GM12891 (cell line): ENCODE data around the gene PCDH8.

Experiments used
- POLR2A ChIP-seq: IDR thresholded peaks from 2 replicates; pipeline ENCODE4 v1.6.1; 2011; ENCODE audit warnings: low read depth, low read length, control low read depth
- POLR2AphosphoS5 ChIP-seq: IDR thresholded peaks from 2 replicates; pipeline ENCODE4 v1.6.1; 2011; ENCODE audit warnings: low read depth, low read length, control low read depth
- POU2F2 ChIP-seq: IDR thresholded peaks from 2 replicates; pipeline ENCODE4 v1.6.1; 2011; ENCODE audit warnings: low read depth, mild to moderate bottlenecking, control low read depth, low read length, moderate library complexity
- SPI1 ChIP-seq: IDR thresholded peaks from 2 replicates; pipeline ENCODE4 v1.6.1; 2011; ENCODE audit warnings: low read depth, low read length, control low read depth
- TAF1 ChIP-seq: IDR thresholded peaks from 2 replicates; pipeline ENCODE4 v1.6.1; 2011; ENCODE audit warnings: low read depth, low read length, control low read depth

DNA sequence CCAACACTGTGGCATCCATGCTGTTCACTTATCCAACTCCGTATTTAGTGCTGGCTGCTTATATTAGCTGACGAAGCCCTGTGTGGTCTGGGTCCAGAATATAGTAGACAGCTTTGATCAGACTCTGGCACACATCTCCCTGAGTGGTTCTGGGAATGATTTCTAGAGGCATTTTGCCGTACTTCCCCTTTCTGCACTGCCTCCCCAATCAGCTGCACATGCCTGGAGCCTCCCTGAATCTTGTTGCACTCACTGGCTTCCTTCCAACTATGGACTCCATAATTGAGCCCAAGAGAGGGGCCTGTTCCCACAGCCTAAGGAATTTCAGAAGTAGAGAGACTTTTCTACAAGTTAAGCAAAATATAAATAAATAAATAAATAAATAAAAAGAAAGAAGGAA is 30.4 kb upstream of the PCDH8 start:
- TF ChIP-seq POLR2A (no peak), POLR2AphosphoS5 (no peak), SPI1 (no peak), TAF1 (no peak), POU2F2 (no peak)
